ENCODE data around the gene CSMD2. TPM values are rescaled to one million over a fixed set of nuclear protein-coding genes. Genes with fewer than 3 reads are reported as not detected.

Gene CSMD2
- total RNA-seq, 2 donors from 2014 or later = 2.8 to 3.0 TPM

- Histone ChIP-seq H3K4me3 (no peak overlapping the region), H3K27ac (no peak overlapping the region), H3K36me3 (no peaks in the 10 kb centered on the region), H3K27me3 (replicated peaks; ENCODE audit: insufficient read depth) (no peaks in the 10 kb centered on the region), H3K9me3 (no peaks in the 10 kb centered on the region), H3K4me1 (ENCODE audit: control insufficient read depth in 1 of 2, low read depth in 2 of 2) (no peaks in the 10 kb centered on the region)
- TF ChIP-seq CTCF (IDR thresholded peaks at IDR 0.05) = no peak
- DNase-seq (ENCODE audit: low spot score) = no peak
- ATAC-seq (ENCODE audit: insufficient number of reproducible peaks, low FRiP score, low read depth) = no peak
Measured at GRCh38 chr1:33797849-33798248, 367.2 kb downstream of the CSMD2 start.

- DNase-seq (ENCODE audit: low spot score) = no peak
- Histone ChIP-seq H3K9me3 (no peaks in the 10 kb centered on the region), H3K27me3 (replicated peaks; ENCODE audit: insufficient read depth) (no peaks in the 10 kb centered on the region), H3K4me3 (no peak overlapping the region), H3K36me3 (no peaks in the 10 kb centered on the region), H3K27ac (no peak overlapping the region), H3K4me1 (ENCODE audit: control insufficient read depth in 1 of 2, low read depth in 2 of 2) (no peaks in the 10 kb centered on the region)
- TF ChIP-seq CTCF (IDR thresholded peaks at IDR 0.05) = no peak
- no peak for ATAC-seq (ENCODE audit: insufficient number of reproducible peaks, low FRiP score, low read depth)
Measured at GRCh38 chr1:33792651-33793050, 372.4 kb downstream of the CSMD2 start.

GRCh38 chr1:33792216-33792615 lies 372.8 kb downstream of the CSMD2 start:
- Histone ChIP-seq H3K36me3 (no peaks in the 10 kb centered on the region), H3K4me3 (no peak overlapping the region)
- TF ChIP-seq CTCF (IDR thresholded peaks at IDR 0.05) = no peak

GRCh38 chr1:33791251-33791650 lies 373.8 kb downstream of the CSMD2 start:
- DNase-seq (ENCODE audit: low spot score) (no peak), ATAC-seq (ENCODE audit: insufficient number of reproducible peaks, low FRiP score, low read depth) (no peak)
- Histone ChIP-seq H3K27me3 (replicated peaks; ENCODE audit: insufficient read depth) (no peaks in the 10 kb centered on the region), H3K36me3 (no peaks in the 10 kb centered on the region), H3K4me3 (no peak overlapping the region), H3K27ac (no peak overlapping the region), H3K9me3 (no peaks in the 10 kb centered on the region), H3K4me1 (ENCODE audit: control insufficient read depth in 1 of 2, low read depth in 2 of 2) (no peaks in the 10 kb centered on the region)
- TF ChIP-seq CTCF (IDR thresholded peaks at IDR 0.05) = no peak

More at GRCh38 chr1:33792216-33792615, 372.8 kb downstream of the CSMD2 start:
- Histone ChIP-seq H3K27me3 (replicated peaks; ENCODE audit: insufficient read depth) (no peaks in the 10 kb centered on the region), H3K9me3 (no peaks in the 10 kb centered on the region), H3K4me1 (ENCODE audit: control insufficient read depth in 1 of 2, low read depth in 2 of 2) (no peaks in the 10 kb centered on the region), H3K27ac (no peak overlapping the region)
- DNase-seq (ENCODE audit: low spot score) (no peak), ATAC-seq (ENCODE audit: insufficient number of reproducible peaks, low FRiP score, low read depth) (no peak)

GRCh38 chr1:33790577-33790976 lies 374.5 kb downstream of the CSMD2 start:
- no peaks in the 10 kb centered on the region for H3K27me3 ChIP-seq (replicated peaks; ENCODE audit: insufficient read depth)
- no peak for ATAC-seq (ENCODE audit: insufficient number of reproducible peaks, low FRiP score, low read depth)
- H3K27ac ChIP-seq = no peak overlapping the region
- H3K9me3 ChIP-seq = no peaks in the 10 kb centered on the region
- no peaks in the 10 kb centered on the region for H3K4me1 ChIP-seq (ENCODE audit: control insufficient read depth in 1 of 2, low read depth in 2 of 2)
- no peak overlapping the region for H3K4me3 ChIP-seq
- no peak for DNase-seq (ENCODE audit: low spot score)
- no peak for TF ChIP-seq CTCF (IDR thresholded peaks at IDR 0.05)
- H3K36me3 ChIP-seq = no peaks in the 10 kb centered on the region

Measured in thoracic aorta (tissue), 2 donors.